NCI-H2107 treated with DMSO at 0.1 percent for 48 hours (cell line): ENCODE data around the gene ASAP2.

ENCODE experiments used
- DNase-seq: peaks from one replicate; lab custom pipeline; 2025; ENCODE audit not compliant: unreplicated experiment; lab: John Stamatoyannopoulos, UW

Gene ASAP2

DNA sequence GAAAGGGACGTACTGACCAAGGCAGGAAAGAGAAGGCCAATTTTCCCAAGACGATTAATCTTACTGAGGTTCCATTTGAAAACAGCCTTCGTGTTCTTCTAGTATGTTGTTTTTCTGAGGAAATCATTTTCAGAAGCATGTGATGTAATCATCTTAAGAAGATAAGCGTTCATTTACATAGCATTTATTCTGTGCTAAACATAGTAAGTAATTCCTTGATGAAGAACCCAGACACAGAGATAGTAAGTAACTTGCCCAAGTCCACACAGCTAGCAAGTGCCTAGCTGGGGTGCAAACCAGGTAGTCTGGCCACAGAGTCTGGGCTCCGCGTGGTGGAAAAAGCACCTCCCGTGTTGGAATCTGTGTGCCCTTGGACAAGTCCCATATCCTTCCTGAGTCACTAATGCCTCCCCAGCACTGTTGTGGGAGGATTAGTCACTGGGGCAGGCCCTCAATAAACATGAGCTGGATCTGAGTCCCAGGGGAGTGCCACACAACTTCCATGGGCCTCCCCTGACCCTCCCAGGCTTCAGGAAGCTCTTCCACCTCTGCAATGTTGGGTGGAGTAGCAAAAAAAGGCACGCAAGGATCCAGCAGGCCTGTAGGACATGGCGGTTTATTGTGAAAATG is 26.9 kb upstream of the ASAP2 start:
- no peak for DNase-seq

GRCh38 chr2:9184361-9184760 is 22.3 kb upstream of the ASAP2 start:
- DNase-seq: no peak

- DNase-seq: no peak
Observed at GRCh38 chr2:9187620-9188214, 18.9 kb upstream of the ASAP2 start.

DNA sequence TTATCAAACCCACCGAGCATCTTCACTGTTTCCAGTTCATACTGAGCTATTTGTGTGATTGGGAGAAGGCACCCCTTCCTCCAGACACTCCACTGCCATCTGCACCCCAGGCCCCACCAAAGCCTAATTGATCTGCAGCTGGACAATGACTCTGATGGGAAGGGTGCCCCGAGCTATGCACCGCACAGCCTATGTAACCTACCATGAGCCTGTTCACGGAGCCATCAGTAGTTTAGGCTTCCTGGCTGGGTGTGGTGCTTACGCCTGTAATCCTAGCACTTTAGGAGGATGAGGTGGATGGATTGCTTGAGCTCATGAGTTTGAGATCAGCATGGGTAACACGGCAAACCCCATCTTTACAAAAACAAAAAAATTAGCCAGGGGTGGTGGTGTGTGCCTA is 17.8 kb upstream of the ASAP2 start:
- DNase-seq: no peak

- DNase-seq: no peak
Observed at GRCh38 chr2:9189901-9190300, 16.7 kb upstream of the ASAP2 start.

- DNase-seq: no peak
Observed at GRCh38 chr2:9191041-9191481, 15.6 kb upstream of the ASAP2 start.

- no peak for DNase-seq
Observed at GRCh38 chr2:9192712-9193111, 13.9 kb upstream of the ASAP2 start.

DNA sequence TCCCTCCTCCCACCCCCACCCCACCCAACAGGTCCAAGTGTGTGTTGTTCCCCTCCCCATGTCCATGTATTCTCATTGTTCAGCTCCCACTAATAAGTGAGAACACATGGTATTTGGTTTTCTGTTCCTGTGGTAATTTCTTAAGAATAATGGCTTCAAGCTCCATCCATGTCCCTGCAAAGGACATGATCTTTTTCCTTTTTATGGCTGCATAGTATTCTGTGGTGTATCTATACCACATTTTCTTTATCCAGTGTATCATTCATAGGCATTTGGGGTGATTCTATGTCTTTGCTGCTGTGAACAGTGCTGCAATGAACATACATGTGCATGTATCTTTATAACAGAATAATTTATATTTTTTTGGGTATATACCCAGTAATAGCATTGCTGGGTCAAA is 12.3 kb upstream of the ASAP2 start:
- DNase-seq: no peak

- no peak for DNase-seq
Observed at GRCh38 chr2:9196637-9197036, 10.0 kb upstream of the ASAP2 start.

DNA sequence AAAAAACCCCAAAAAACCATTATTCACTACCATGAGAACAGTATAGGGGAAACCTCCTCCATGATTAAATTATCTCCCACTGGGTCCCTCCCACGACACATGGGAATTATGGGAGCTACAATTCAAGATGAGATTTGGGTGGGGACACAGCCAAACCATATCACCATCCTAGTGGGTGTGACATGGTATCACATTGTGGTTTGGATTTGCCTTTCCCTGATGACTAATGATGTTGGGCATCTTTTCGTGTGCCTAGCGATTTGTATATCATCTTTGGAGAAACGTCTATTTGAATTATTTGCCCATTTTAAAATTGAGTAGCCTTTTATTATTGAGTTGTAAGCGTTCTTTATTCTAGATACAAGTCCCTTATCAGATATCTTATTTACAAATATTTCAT is 8.7 kb upstream of the ASAP2 start:
- DNase-seq: no peak

DNA sequence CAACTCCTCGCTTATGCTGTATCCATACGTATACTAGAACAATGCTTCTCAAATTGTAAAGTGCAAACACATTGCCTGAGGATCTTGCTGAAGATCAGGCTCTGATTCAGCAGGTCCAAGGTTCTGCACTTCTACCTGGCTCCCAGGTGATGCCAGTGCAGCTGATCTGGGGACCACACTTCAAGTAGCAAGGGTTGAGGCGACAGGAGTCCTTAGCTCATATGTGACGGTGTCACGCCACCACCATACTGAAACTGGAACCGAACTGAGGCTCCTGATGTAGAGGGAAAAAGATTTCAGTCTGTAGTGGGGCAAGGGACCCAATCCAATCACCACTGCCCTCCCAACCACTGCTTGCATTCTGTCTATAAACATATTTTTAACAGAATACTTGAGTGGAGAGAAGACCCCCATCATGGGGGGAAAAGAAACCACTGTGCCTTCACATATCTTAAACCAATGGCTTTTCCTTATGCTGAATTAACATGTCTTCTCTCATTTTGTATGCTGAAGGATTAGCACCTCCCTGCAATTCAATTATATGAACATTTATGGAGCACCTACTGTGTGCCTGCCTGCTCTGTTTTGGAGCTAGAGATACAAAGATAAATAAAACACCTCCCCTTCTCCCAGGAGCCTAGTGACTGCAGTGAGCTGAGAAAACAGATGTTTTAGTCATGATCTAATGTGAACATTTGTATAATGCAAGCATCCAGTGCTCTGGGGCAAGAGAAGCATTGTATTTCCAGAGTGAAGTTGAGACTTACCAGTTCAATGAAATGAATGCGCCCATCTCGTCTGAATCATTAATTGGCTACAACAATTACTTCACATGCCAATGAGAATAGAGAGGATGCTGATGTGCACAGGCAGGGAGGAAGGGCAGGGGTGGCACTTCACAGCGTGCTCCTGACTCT is 6.6 kb upstream of the ASAP2 start:
- no peak for DNase-seq

GRCh38 chr2:9200633-9201015 is 6.0 kb upstream of the ASAP2 start:
- DNase-seq: no peak

DNA sequence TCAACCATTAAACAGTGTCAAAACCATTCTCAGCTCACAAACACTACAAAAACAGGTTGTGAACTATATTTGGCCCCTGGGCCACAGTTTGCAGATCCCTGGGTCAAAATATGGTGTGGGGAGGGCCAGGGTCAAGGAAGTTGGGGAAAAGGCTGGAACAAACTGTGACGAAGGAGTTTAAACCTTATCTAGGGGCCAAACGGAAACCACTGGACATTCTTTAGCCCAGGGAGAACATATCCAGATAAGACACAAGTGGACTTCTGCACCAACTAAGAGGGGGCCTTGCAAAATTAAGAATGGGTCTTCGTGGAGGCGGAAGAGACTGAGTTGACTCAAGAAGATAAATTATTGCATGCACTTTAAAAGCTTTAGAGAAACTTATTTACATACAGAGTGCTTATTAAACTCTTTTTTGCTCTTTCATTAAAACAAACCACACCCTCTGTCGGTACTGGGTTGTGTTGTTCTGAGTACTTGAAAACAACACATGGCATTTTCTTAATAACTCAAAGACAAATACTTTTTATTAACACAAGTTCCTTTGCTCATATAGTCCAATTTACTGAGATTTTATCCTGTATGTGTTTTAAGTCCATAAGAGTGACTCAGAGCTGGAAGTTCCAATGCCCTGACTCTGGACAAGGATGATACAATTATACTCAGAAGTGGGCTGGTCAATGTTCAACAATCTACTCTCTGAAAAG is 5.3 kb upstream of the ASAP2 start:
- no peak for DNase-seq

- DNase-seq: no peak
Observed at GRCh38 chr2:9203006-9203405, 3.6 kb upstream of the ASAP2 start.

DNA sequence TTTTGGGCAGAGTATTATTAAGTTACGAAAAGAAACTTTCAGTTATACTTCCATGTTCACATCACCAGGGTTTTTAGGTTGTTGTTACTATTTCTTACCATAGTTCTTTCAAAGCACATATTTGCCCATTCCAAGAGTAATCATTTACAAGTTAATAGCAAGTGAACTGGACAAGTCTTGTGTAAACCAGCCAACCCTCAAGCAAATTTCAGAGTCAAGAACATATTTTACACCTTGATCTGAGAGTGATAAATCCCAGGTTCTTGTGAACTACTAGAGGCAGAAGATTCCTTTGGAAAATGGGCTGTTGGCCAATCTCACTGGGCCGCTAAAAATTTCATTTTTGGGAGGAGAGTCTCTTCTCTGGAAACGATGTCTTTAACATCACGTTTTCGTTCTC is 2.7 kb upstream of the ASAP2 start:
- DNase-seq: no peak

GRCh38 chr2:9204939-9205338 is 1.7 kb upstream of the ASAP2 start:
- no peak for DNase-seq

- DNase-seq: no peak
Observed at GRCh38 chr2:9205486-9205885, 1.1 kb upstream of the ASAP2 start.

GRCh38 chr2:9206991-9207640 is 504 bp downstream of the ASAP2 start:
- no peak for DNase-seq

DNA sequence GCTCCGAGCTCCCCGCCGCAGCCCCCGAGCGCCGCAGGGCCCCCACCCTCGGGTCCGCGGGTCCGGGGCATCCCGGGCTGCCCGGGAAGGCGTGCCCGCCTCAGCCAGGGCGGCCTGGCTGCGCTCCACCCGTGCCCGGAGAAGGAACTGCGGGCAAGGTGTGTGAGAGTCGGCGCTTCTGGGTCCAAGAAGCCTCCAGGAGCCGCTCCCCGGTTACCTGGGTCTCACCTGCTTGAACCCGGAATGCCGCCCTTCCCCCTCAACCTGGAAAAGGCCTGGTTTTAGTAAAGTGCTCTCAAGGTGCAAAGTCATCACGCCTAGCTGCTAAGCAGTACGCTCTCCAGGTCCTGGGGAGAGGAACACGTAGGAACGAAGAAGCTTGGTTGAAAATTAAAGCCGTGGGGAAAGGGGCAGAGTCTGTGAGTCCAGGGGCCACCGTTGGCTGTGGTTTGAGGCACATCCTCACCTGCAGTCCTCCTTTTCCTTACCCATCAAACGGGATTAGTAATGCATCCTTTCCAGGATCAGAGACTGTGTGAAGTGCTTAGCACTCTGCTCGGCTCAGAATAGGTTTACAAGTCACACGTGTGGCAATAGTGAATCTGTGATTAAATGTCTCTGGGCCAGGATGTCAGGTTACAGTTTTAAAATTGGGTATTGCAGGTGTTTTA is 1.2 kb downstream of the ASAP2 start:
- peak; percentile 43 for DNase-seq

- no peak for DNase-seq
Observed at GRCh38 chr2:9208875-9209274, 2.3 kb downstream of the ASAP2 start.
